Kidney (tissue), 14 donors: ENCODE measurements around the gene EGR2. TPM values are rescaled to one million over a fixed set of nuclear protein-coding genes. Genes with fewer than 3 reads are reported as not detected.

ENCODE experiments used
- DNase-seq, 5 donors: peaks; one replicate each; pipeline ENCODE4 v3.0.0-alpha.2; 2013 to 2020
- FAIRE-seq: peaks from 2 replicates; lab custom pipeline; 2012; peaks lifted over from hg19 to GRCh38; lab: Jason Lieb, UNC
- H3K27ac ChIP-seq, 2 donors: one replicate each; pipeline ENCODE4 v1.7.0; 2013; ENCODE audit warnings: low read depth in 2 of 2, low read length in 2 of 2, inconsistent platforms in 1 of 2
- H3K27me3 ChIP-seq: one replicate; pipeline ENCODE4 v1.7.1; 2013; ENCODE audit warnings: low read length, inconsistent platforms; ENCODE audit not compliant: control insufficient read depth, insufficient read depth
- H3K36me3 ChIP-seq, 3 donors: one replicate each; pipeline versions ENCODE4 v1.7.0 to v1.7.1; 2013; ENCODE audit warnings: low read length in 3 of 3, control low read depth in 1 of 3, inconsistent platforms in 1 of 3; ENCODE audit not compliant: insufficient read depth in 3 of 3, control insufficient read depth in 2 of 3
- H3K4me1 ChIP-seq, 3 donors: one replicate each; pipeline versions ENCODE4 v1.7.0 to v1.7.1; 2013; ENCODE audit warnings: low read length in 3 of 3, inconsistent platforms in 1 of 3, low read depth in 1 of 3; ENCODE audit not compliant: control insufficient read depth in 2 of 3, insufficient read depth in 2 of 3
- H3K4me3 ChIP-seq, 3 donors: one replicate each; pipeline versions ENCODE4 v1.7.0 to v1.8.1; 2013; ENCODE audit warnings: low read length in 3 of 3, control low read depth in 1 of 3, inconsistent platforms in 1 of 3
- H3K9ac ChIP-seq, 3 donors: one replicate each; pipeline versions ENCODE4 v1.7.0 to v1.7.1; 2013; ENCODE audit warnings: low read length in 3 of 3, control low read depth in 1 of 3, inconsistent platforms in 1 of 3
- H3K9me3 ChIP-seq, 3 donors: one replicate each; pipeline versions ENCODE4 v1.7.0 to v1.7.1; 2013; ENCODE audit warnings: low read length in 3 of 3, control low read depth in 1 of 3, inconsistent platforms in 1 of 3; ENCODE audit not compliant: control insufficient read depth in 2 of 3, insufficient read depth in 1 of 3
- intact Hi-C: fragments of 100-400 bp; cut with DNase I; formaldehyde crosslinking; loops from one replicate; pipeline ENCODE4 v1.11.1; 2022
- polyA plus RNA-seq: library from polyadenylated mRNA; stranded (reverse); fragments of 350-450 nt; fragmentation: Illumina TruSeq; extraction: RNeasy Lipid Tissue Mini Kit (QIAGEN cat#74804); gene quantifications from one replicate; pipeline ENCODE4 v1.2.3, GENCODE V29; 2014; ENCODE audit warnings: low read depth, low replicate concordance; ENCODE audit not compliant: insufficient read depth
- total RNA-seq: library from RNA; stranded (reverse); fragmentation: NEBNext Ultra II Directional; extraction: Animal tissue kit (Norgen Biotek cat#: 25700); gene quantifications from one replicate; pipeline ENCODE4 v1.2.1, GENCODE V29; 2021
- TF ChIP-seq, protein P1 (sequence below): IDR thresholded peaks from 3 replicates; pipeline ENCODE4 v1.5.1; 2012; ENCODE audit warnings: mild to moderate bottlenecking, moderate library complexity, borderline replicate concordance; ENCODE audit not compliant: insufficient read depth; ENCODE audit errors: extremely low read depth
- donor health status: control.
- donor health status: control.
- donor health status: control.
- donor health status: control.
- donor health status: control.
- donor health status: DM: yes; HTN: yes; CAD: no.
- donor health status: Normal renal cell carcinoma (clear cell type).

The EGR2 gene
- total and polyA plus RNA-seq, 2 donors from 2014 or later = 0.30 to 1.6 TPM

DNA sequence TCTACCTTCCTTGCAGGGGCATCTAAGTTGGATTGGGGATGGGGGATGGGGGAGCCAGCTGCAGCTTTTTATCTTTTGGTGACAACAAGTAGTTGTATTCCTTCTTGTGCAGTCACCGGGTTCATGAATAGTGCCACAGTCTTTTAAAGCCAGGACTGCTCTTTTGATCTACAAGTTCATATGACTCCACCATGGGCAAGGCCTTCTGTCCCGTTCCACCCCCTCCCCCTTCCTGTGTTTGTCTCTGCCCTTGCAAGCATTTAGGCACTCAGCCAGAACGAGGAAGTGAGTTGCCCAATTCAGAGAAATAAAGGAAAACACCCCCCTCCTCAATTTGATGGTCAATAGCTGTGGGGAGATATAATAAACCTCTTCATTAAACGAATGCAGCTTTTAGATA, 44.8 kb upstream of the EGR2 start:
- no peaks in the 10 kb centered on the region for H3K9me3 ChIP-seq
- FAIRE-seq (no peak), DNase-seq (peak in 4 of 5 donors; percentile 23 to 59 (median 36))
- intact Hi-C loops = no loop called here
- no peaks in the 10 kb centered on the region for H3K27me3 ChIP-seq
- H3K4me1 ChIP-seq = no peaks in the 10 kb centered on the region
- H3K27ac ChIP-seq = no peak overlapping the region
- H3K9ac ChIP-seq = no peak overlapping the region
- H3K36me3 ChIP-seq = no peaks in the 10 kb centered on the region
- no peak overlapping the region for H3K4me3 ChIP-seq
- TF ChIP-seq, protein P1, sequence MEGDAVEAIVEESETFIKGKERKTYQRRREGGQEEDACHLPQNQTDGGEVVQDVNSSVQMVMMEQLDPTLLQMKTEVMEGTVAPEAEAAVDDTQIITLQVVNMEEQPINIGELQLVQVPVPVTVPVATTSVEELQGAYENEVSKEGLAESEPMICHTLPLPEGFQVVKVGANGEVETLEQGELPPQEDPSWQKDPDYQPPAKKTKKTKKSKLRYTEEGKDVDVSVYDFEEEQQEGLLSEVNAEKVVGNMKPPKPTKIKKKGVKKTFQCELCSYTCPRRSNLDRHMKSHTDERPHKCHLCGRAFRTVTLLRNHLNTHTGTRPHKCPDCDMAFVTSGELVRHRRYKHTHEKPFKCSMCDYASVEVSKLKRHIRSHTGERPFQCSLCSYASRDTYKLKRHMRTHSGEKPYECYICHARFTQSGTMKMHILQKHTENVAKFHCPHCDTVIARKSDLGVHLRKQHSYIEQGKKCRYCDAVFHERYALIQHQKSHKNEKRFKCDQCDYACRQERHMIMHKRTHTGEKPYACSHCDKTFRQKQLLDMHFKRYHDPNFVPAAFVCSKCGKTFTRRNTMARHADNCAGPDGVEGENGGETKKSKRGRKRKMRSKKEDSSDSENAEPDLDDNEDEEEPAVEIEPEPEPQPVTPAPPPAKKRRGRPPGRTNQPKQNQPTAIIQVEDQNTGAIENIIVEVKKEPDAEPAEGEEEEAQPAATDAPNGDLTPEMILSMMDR = no peak

DNA sequence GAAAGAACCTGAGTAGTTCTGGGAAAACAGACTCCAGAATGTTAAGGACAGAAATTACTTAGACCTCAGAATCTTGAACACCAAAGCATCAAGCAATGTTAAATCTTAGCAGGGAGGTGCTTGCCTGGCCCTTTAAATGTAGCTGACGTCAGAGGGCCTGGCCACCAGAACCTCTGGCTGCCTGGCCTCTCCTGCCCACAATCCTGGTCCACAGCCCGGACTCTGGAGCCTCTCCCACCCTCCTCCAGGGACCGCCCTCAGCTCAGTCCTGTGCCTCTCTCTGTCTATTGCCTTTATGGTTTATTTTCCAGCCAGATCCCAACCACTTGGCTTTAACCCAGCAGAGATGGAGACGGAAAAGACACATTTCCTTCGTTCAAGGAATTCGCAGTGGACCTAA, 42.2 kb upstream of the EGR2 start:
- no peak for DNase-seq
- Histone ChIP-seq H3K27ac (no peak overlapping the region), H3K4me3 (no peak overlapping the region), H3K9me3 (no peaks in the 10 kb centered on the region), H3K27me3 (no peaks in the 10 kb centered on the region), H3K36me3 (no peaks in the 10 kb centered on the region), H3K4me1 (no peaks in the 10 kb centered on the region), H3K9ac (no peak overlapping the region)
- TF ChIP-seq, protein P1 = no peak
- intact Hi-C loops = no loop called here
- FAIRE-seq = no peak

DNA sequence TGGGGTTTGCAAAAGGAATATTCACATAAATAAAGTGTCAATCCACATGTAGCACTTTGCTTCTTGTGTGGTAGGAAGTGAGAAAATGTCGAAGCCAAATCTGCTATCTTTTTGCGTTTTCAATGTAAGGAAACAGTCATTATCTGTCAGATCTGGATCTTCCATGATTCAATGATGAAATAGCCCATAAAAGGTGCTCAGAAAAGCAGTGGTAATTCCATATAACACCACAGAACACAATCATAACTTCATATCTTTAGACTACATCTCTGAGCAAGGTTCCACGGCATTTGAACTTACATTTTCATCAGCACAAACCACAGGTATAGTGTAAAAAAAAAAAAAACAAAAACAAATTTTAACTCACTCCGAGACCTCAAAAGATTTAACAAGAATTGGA, 39.9 kb upstream of the EGR2 start:
- no peaks in the 10 kb centered on the region for H3K36me3 ChIP-seq
- TF ChIP-seq, protein P1 = no peak
- FAIRE-seq (no peak), DNase-seq (no peak)
- no peak overlapping the region for H3K9ac ChIP-seq
- H3K27ac ChIP-seq = no peak overlapping the region
- no peaks in the 10 kb centered on the region for H3K9me3 ChIP-seq
- H3K27me3 ChIP-seq = no peaks in the 10 kb centered on the region
- H3K4me1 ChIP-seq = no peaks in the 10 kb centered on the region
- no peak overlapping the region for H3K4me3 ChIP-seq
- intact Hi-C loops = no loop called here

DNA sequence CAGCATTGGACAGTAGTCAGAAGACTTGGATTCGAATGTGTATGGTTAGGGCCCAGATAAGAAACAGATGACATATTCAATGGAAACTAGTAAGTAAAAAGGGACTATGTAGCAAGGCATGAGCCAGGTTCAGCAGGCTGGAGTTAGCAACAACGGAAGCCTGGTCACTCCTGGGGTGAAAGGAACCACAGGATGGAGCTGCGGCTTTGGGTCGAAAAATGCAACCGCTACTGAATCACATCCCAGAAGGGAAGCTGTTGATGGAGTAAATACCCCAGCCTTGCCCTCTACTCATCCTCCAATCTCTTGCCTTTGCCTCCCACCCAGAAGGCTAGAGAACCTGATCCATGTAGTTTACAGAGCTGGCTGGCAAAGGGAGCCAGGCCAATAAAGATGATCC, 37.5 kb upstream of the EGR2 start:
- H3K36me3 ChIP-seq = no peaks in the 10 kb centered on the region
- DNase-seq (no peak), FAIRE-seq (no peak)
- H3K4me1 ChIP-seq = no peaks in the 10 kb centered on the region
- H3K27me3 ChIP-seq = no peaks in the 10 kb centered on the region
- TF ChIP-seq, protein P1 = no peak
- no peaks in the 10 kb centered on the region for H3K9me3 ChIP-seq
- intact Hi-C loops = no loop called here
- no peak overlapping the region for H3K9ac ChIP-seq
- H3K27ac ChIP-seq = no peak overlapping the region
- H3K4me3 ChIP-seq = no peak overlapping the region
